Pancreas (tissue), 10 donors: Measurements from ENCODE around the gene SLC43A2. TPM values are rescaled to one million over a fixed set of nuclear protein-coding genes. Genes with fewer than 3 reads are reported as not detected.

Experiments
- ATAC-seq, 4 donors: fragments of 200-7000 bp; cut with Tn5 transposase; one replicate each; pipeline versions ENCODE4 v1.8.0 to v1.9.1; 2020; ENCODE audit warnings: mild to moderate bottlenecking in 4 of 4, moderate library complexity in 4 of 4
- DNase-seq, 6 donors: peaks; one replicate each; pipeline ENCODE4 v3.0.0-alpha.2; 2020
- FAIRE-seq: peaks from 2 replicates; lab custom pipeline; 2012; peaks lifted over from hg19 to GRCh38; lab: Jason Lieb, UNC
- H3K27ac ChIP-seq, 4 donors: fragments of 200-600 bp; sonication (generic); 1 replicate in 3 of 4; 2 replicates in 1 of 4; pipeline versions ENCODE4 v1.5.0 to v1.8.0; 2020
- H3K27me3 ChIP-seq, 4 donors: fragments of 200-600 bp; one replicate each; pipeline ENCODE4 v1.8.0; 2021
- H3K36me3 ChIP-seq, 3 donors: fragments of 200-600 bp; sonication (generic) in 1 of 3; one replicate each; pipeline versions ENCODE4 v1.5.0 to v1.8.0; 2020 to 2021
- H3K4me1 ChIP-seq, 3 donors: fragments of 200-600 bp; one replicate each; pipeline ENCODE4 v1.8.0; 2021
- H3K4me3 ChIP-seq, 4 donors: fragments of 200-600 bp; sonication (generic) in 2 of 4; one replicate each; pipeline versions ENCODE4 v1.5.0 to v1.8.0; 2020 to 2021
- H3K9me3 ChIP-seq, 4 donors: fragments of 200-600 bp; one replicate each; pipeline ENCODE4 v1.8.0; 2021
- CTCF ChIP-seq, 4 donors: fragments of 200-600 bp; sonication (generic) in 3 of 4; IDR thresholded peaks; one replicate each; pipeline versions ENCODE4 v1.5.0 to v1.8.0; 2021; ENCODE audit warnings: antibody characterized with exemption in 4 of 4
- WGBS, 2 donors: extraction: QIAGEN DNeasy Blood & Tissue Kit; methylation state at CpG; one replicate each; pipeline ENCODE4 v1.1.7; 2013; 5-methylcytosine and 5-hydroxymethylcytosine counted together
- intact Hi-C, 3 donors: fragments of 100-400 bp; cut with DNase I; formaldehyde crosslinking; loops; one replicate each; pipeline versions ENCODE4 v1.11.1 to v1.14.2; 2022
- polyA plus RNA-seq, 2 donors: library from polyadenylated mRNA; stranded (reverse); fragments of 200-250 nt; gene quantifications; one replicate each; pipeline ENCODE4 v1.2.3, GENCODE V29; 2013
- total RNA-seq, 6 donors: library from RNA; stranded (reverse); fragmentation: NEBNext Ultra II Directional in 4 of 6; extraction: Animal tissue kit (Norgen Biotek cat#: 25700) in 4 of 6; gene quantifications; one replicate each; pipeline versions ENCODE4 v1.2.1 to v1.2.4, GENCODE V29; 2021 to 2023
- donor health status: healthy with polysubstance abuse.
- donor health status: DM: no; HTN: no; CAD: no; lungs with moderate emphysema.
- donor health status: DM: no; HTN: no; CAD: no.
- donor health status: control.
- donor health status: control.
- donor health status: Bipolar disorder and iron deficiency.
- donor health status: DM: yes; HTN: yes; CAD: no.
- donor health status: DM: no; HTN: no; CAD: no.
- donor health status: DM: no; HTN: no; CAD: no.
- donor health status: DM: yes; HTN: yes; CAD: no.

The SLC43A2 gene
- total and polyA plus RNA-seq, 8 donors, result 2.6 to 14.5 (median 9.8) TPM

GRCh38 chr17:1571341-1571704 lies 57.3 kb downstream of the SLC43A2 start:
- FAIRE-seq (no peak), ATAC-seq (no peak), DNase-seq (no peak)
- intact Hi-C loops, result loop anchor here in 1 of 3 donors (5.0 kb wide), 1 partner anchor 66 kb away; no protein-coding TSS in a partner anchor
- Histone ChIP-seq H3K27ac (no peak overlapping the region), H3K4me1 (peaks cover 0 to 13% (median 12%) of the 10 kb centered on the region in 3 donors), H3K36me3 (no peaks in the 10 kb centered on the region), H3K27me3 (no peaks in the 10 kb centered on the region), H3K9me3 (no peaks in the 10 kb centered on the region), H3K4me3 (no peak overlapping the region)
- no peak for TF ChIP-seq CTCF (IDR thresholded peaks at IDR 0.05)
- WGBS, 2 donors, result 65 to 72% methylated on average over 18 of the region's 18 CpGs

- H3K4me1 ChIP-seq, result peaks cover 0 to 1% (median 0%) of the 10 kb centered on the region in 3 donors
- ATAC-seq (no peak), FAIRE-seq (no peak), DNase-seq (peak in 1 of 6 donors; percentile 28)
- intact Hi-C loops, result no loop called here
- H3K36me3 ChIP-seq, result no peaks in the 10 kb centered on the region
- no peaks in the 10 kb centered on the region for H3K9me3 ChIP-seq
- H3K27me3 ChIP-seq, result no peaks in the 10 kb centered on the region
- WGBS, 2 donors, result 45% methylated on average over 27 of the region's 27 CpGs
- no peak for TF ChIP-seq CTCF (IDR thresholded peaks at IDR 0.05)
- H3K27ac ChIP-seq, result no peak overlapping the region
- no peak overlapping the region for H3K4me3 ChIP-seq
Observed at GRCh38 chr17:1568950-1569810, 59.5 kb downstream of the SLC43A2 start.

- Histone ChIP-seq H3K4me3 (no peak overlapping the region), H3K36me3 (no peaks in the 10 kb centered on the region), H3K27me3 (no peaks in the 10 kb centered on the region), H3K9me3 (no peaks in the 10 kb centered on the region), H3K4me1 (no peaks in the 10 kb centered on the region), H3K27ac (no peak overlapping the region)
- no peak for FAIRE-seq
- no peak for ATAC-seq
- peak in 1 of 6 donors; percentile 12 for DNase-seq
- intact Hi-C loops, result no loop called here
- no peak for TF ChIP-seq CTCF (IDR thresholded peaks at IDR 0.05)
- WGBS, 2 donors, result 68 to 76% methylated on average over 14 of the region's 14 CpGs
Observed at GRCh38 chr17:1566505-1567199, 62.0 kb downstream of the SLC43A2 start.

GRCh38 chr17:1565877-1566276 lies 62.8 kb downstream of the SLC43A2 start:
- H3K9me3 ChIP-seq, result no peaks in the 10 kb centered on the region
- 67 to 71% methylated on average over 6 of the region's 6 CpGs for WGBS, 2 donors
- TF ChIP-seq CTCF (IDR thresholded peaks at IDR 0.05), result no peak
- no peaks in the 10 kb centered on the region for H3K27me3 ChIP-seq
- DNase-seq, result peak in 1 of 6 donors; percentile 25
- peaks cover 0 to 4% (median 0%) of the 10 kb centered on the region in 3 donors for H3K4me1 ChIP-seq
- H3K36me3 ChIP-seq, result no peaks in the 10 kb centered on the region
- no peak for FAIRE-seq
- intact Hi-C loops, result no loop called here
- no peak overlapping the region for H3K4me3 ChIP-seq
- no peak overlapping the region for H3K27ac ChIP-seq
- ATAC-seq, result no peak
